Measurements from ENCODE around the gene DCN.

- no peak for TF ChIP-seq CTCF (IDR thresholded peaks at IDR 0.05)
- TF ChIP-seq POLR2A (IDR thresholded peaks at IDR 0.05) = no peak
Measured at GRCh38 chr12:91110311-91110924, 72.2 kb downstream of the DCN start.
